Neural cell (in vitro differentiated cells): ENCODE results near the gene TMEM179B. TPM values are rescaled to one million over a fixed set of nuclear protein-coding genes. Genes with fewer than 3 reads are reported as not detected.

ENCODE experiments used
- H2AFZ ChIP-seq: fragments of 200-600, 300-800 bp; sonication (generic), shearing (Covaris generic); 2 replicates; pipeline ENCODE4 v1.6.0; 2014; ENCODE audit warnings: low read depth, mild to moderate bottlenecking, antibody characterized with exemption, low read length, moderate library complexity
- H3F3A ChIP-seq: fragments of 200-600 bp; shearing (Covaris generic); 2 replicates; pipeline ENCODE4 v1.6.1; 2016; ENCODE audit warnings: mild to moderate bottlenecking, moderate library complexity, mixed read lengths, antibody characterized with exemption, low read length; ENCODE audit not compliant: insufficient read depth, poor library complexity, severe bottlenecking
- H3K27ac ChIP-seq: fragments of 200-600, 300-800 bp; sonication (generic), shearing (Covaris generic); 2 replicates; pipeline ENCODE4 v1.5.1; 2014; ENCODE audit warnings: mild to moderate bottlenecking, low read length, moderate library complexity
- H3K27me3 ChIP-seq: fragments of 300-800, 200-600 bp; sonication (generic), shearing (Covaris generic); 2 replicates; pipeline ENCODE4 v1.6.0; 2014; ENCODE audit warnings: mild to moderate bottlenecking, low read depth, low read length, moderate library complexity; ENCODE audit not compliant: insufficient read depth
- H3K36me3 ChIP-seq: fragments of 300-800, 200-600 bp; sonication (generic), shearing (Covaris generic); 2 replicates; pipeline ENCODE4 v1.5.1; 2014; ENCODE audit warnings: mild to moderate bottlenecking, antibody characterized with exemption, low read length, moderate library complexity; ENCODE audit not compliant: insufficient read depth
- H3K4me2 ChIP-seq: fragments of 300-800, 200-600 bp; sonication (generic), shearing (Covaris generic); 2 replicates; pipeline ENCODE4 v1.6.0; 2014; ENCODE audit warnings: mild to moderate bottlenecking, low read length
- H3K4me3 ChIP-seq: fragments of 300-800, 200-600 bp; sonication (generic), shearing (Covaris generic); 2 replicates; pipeline ENCODE4 v1.5.1; 2014; ENCODE audit warnings: mild to moderate bottlenecking, low read length, moderate library complexity
- H3K79me2 ChIP-seq: fragments of 200-600 bp; shearing (Covaris generic); replicated peaks from 2 replicates; pipeline ENCODE4 v1.6.0; 2014; ENCODE audit warnings: mild to moderate bottlenecking, low read length, moderate library complexity; ENCODE audit not compliant: insufficient read depth
- H3K9ac ChIP-seq: fragments of 300-800, 200-600 bp; sonication (generic), shearing (Covaris generic); 2 replicates; pipeline ENCODE4 v1.6.1; 2016; ENCODE audit warnings: mild to moderate bottlenecking, low read length, mixed read lengths
- H3K9me2 ChIP-seq: fragments of 200-600 bp; shearing (Covaris generic); 2 replicates; pipeline ENCODE4 v1.6.1; 2016; ENCODE audit warnings: mild to moderate bottlenecking, low read length, mixed read lengths; ENCODE audit not compliant: insufficient read depth
- H3K9me3 ChIP-seq: fragments of 200-600, 300-800 bp; sonication (generic), shearing (Covaris generic); 2 replicates; pipeline ENCODE4 v1.6.1; 2016; ENCODE audit warnings: mild to moderate bottlenecking, mixed run types, low read length, moderate library complexity, mixed read lengths
- H4K20me1 ChIP-seq: fragments of 200-600 bp; shearing (Covaris generic); 2 replicates; pipeline ENCODE4 v1.6.1; 2016; ENCODE audit warnings: mild to moderate bottlenecking, mixed run types; ENCODE audit not compliant: insufficient read depth
- CTCF ChIP-seq: fragments of 450-650 bp; IDR thresholded peaks from 2 replicates; pipeline ENCODE4 v1.5.1; 2014; ENCODE audit warnings: antibody characterized with exemption, mild to moderate bottlenecking, moderate library complexity; ENCODE audit not compliant: poor library complexity, severe bottlenecking
- EP300 ChIP-seq: fragments of 450-650 bp; conservative IDR thresholded peaks from 2 replicates; pipeline ENCODE4 v1.6.1; 2014; ENCODE audit warnings: antibody characterized with exemption, mild to moderate bottlenecking, moderate library complexity; ENCODE audit not compliant: poor library complexity, severe bottlenecking
- EZH2 ChIP-seq: fragments of 200-600, 300-800 bp; shearing (Covaris generic), sonication (generic); IDR thresholded peaks from 2 replicates; pipeline ENCODE4 v1.6.1; 2014; ENCODE audit warnings: antibody characterized with exemption, low read length, borderline replicate concordance, mild to moderate bottlenecking; ENCODE audit not compliant: insufficient read depth, poor library complexity, severe bottlenecking
- MXI1 ChIP-seq: fragments of 450-650 bp; conservative IDR thresholded peaks from 2 replicates; pipeline ENCODE4 v1.6.1; 2014; ENCODE audit warnings: antibody characterized with exemption, mild to moderate bottlenecking; ENCODE audit not compliant: poor library complexity, severe bottlenecking
- POLR2AphosphoS5 ChIP-seq: IDR thresholded peaks from 2 replicates; pipeline ENCODE4 v1.6.1; 2012
- RAD21 ChIP-seq: fragments of 450-650 bp; conservative IDR thresholded peaks from 2 replicates; pipeline ENCODE4 v1.6.1; 2014; ENCODE audit warnings: antibody characterized with exemption, mild to moderate bottlenecking, moderate library complexity
- REST ChIP-seq: IDR thresholded peaks from 2 replicates; pipeline ENCODE4 v1.6.1; 2012; ENCODE audit warnings: borderline replicate concordance
- SMC3 ChIP-seq: fragments of 450-650 bp; conservative IDR thresholded peaks from 2 replicates; pipeline ENCODE4 v1.6.1; 2014; ENCODE audit warnings: antibody characterized with exemption, mild to moderate bottlenecking, moderate library complexity; ENCODE audit not compliant: poor library complexity
- TAF1 ChIP-seq: IDR thresholded peaks from 2 replicates; pipeline ENCODE4 v1.6.1; 2012; ENCODE audit warnings: low read depth
- polyA minus RNA-seq: library from RNA; depleted of rRNA, polyadenylated mRNA; stranded (reverse); fragments of >200 nt; gene quantifications from 2 replicates; pipeline ENCODE4 v1.2.3, GENCODE V29; 2014
- polyA plus RNA-seq: library from polyadenylated mRNA; depleted of rRNA; stranded (reverse); fragments of >200 nt; gene quantifications from 2 replicates; pipeline ENCODE4 v1.2.3, GENCODE V29; 2014

The TMEM179B gene, protein sequence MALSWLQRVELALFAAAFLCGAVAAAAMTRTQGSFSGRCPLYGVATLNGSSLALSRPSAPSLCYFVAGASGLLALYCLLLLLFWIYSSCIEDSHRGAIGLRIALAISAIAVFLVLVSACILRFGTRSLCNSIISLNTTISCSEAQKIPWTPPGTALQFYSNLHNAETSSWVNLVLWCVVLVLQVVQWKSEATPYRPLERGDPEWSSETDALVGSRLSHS
- polyA plus RNA-seq, result 24.5 and 28.1 TPM in 2 replicates
- polyA minus RNA-seq, result 16.3 and 17.8 TPM in 2 replicates

GRCh38 chr11:62787005-62787759 lies at the start of gene TMEM179B:
Gene TMEM179B, plus strand, starts transcription at chr11:62787402. Its CDS starts 30 bp downstream, at chr11:62787432.
- Histone ChIP-seq H3K9ac (peak within 1 kb of the TSS; percentile 87), H3K36me3 (no peaks in the 10 kb centered on the region), H3K9me3 (no peaks in the 10 kb centered on the region), H4K20me1 (no peaks in the 10 kb centered on the region), H3K4me2 (peak within 1 kb of the TSS; percentile 56), H3K9me2 (no peaks in the 10 kb centered on the region), H3F3A (peaks cover 2% of the 10 kb centered on the region), H2AFZ (peak within 1 kb of the TSS; percentile 63), H3K27ac (peak within 1 kb of the TSS; percentile 88), H3K4me3 (peak within 1 kb of the TSS; percentile 90), H3K27me3 (no peaks in the 10 kb centered on the region), H3K79me2 (peaks cover 10% of the 10 kb centered on the region)
- TF ChIP-seq POLR2AphosphoS5 (peak; percentile 97), REST (peak; percentile 69), TAF1 (peak; percentile 66), EZH2 (no peak), SMC3 (peak; percentile 52), RAD21 (peak; percentile 41), EP300 (peak; percentile 56), MXI1 (peak; percentile 87), CTCF (peak; percentile 59)

DNA sequence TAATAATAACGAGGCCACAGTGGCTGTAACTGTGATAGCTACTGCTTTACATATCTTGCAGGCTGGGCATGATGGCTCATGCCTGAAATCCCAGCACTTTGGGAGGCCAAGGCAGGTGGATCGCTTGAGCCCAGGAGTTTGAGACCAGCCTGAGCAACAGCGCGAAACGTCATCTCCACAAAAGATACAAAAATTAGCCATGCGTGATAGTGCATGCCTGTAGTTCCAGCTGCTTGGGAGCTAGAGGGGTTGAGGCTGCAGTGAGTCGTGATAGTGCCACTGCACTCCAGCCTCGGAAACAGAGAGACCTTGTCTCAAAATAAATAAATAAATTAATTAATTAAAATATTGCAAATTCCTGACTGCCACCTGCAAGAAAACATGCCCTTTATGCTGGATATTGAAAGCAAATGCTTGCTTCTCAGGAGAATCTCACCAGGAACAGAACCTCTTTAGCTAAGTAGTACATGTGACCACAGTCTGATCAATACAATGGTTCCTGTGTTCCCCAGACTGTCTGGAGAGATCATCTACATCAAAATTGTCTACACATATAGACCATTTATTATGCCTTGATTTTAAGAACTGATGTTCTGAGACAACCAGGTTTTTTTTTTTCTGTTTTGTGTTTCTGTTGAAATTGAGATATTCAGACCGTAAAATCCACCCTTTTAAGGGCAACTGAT lies 39.6 kb upstream of the TMEM179B start:
- no peak overlapping the region for H3K4me2 ChIP-seq
- H4K20me1 ChIP-seq, result no peaks in the 10 kb centered on the region
- H3K9me3 ChIP-seq, result no peaks in the 10 kb centered on the region
- H2AFZ ChIP-seq, result no peak overlapping the region
- H3K9ac ChIP-seq, result no peak overlapping the region
- H3K27me3 ChIP-seq, result no peaks in the 10 kb centered on the region
- no peak overlapping the region for H3K27ac ChIP-seq
- TF ChIP-seq EP300 (no peak), POLR2AphosphoS5 (no peak), RAD21 (no peak), CTCF (no peak), SMC3 (no peak), EZH2 (no peak), REST (no peak), MXI1 (no peak), TAF1 (no peak)
- H3K79me2 ChIP-seq, result no peaks in the 10 kb centered on the region
- no peaks in the 10 kb centered on the region for H3K36me3 ChIP-seq
- H3K4me3 ChIP-seq, result no peak overlapping the region
- no peaks in the 10 kb centered on the region for H3F3A ChIP-seq
- no peaks in the 10 kb centered on the region for H3K9me2 ChIP-seq
